Left hindlimb (tissue), 1 donor: ENCODE measurements around the gene GTSE1.

Source experiments
- DNase-seq: peaks from one replicate; pipeline ENCODE4 v3.0.0-alpha.2; 2018

The GTSE1 gene

DNA sequence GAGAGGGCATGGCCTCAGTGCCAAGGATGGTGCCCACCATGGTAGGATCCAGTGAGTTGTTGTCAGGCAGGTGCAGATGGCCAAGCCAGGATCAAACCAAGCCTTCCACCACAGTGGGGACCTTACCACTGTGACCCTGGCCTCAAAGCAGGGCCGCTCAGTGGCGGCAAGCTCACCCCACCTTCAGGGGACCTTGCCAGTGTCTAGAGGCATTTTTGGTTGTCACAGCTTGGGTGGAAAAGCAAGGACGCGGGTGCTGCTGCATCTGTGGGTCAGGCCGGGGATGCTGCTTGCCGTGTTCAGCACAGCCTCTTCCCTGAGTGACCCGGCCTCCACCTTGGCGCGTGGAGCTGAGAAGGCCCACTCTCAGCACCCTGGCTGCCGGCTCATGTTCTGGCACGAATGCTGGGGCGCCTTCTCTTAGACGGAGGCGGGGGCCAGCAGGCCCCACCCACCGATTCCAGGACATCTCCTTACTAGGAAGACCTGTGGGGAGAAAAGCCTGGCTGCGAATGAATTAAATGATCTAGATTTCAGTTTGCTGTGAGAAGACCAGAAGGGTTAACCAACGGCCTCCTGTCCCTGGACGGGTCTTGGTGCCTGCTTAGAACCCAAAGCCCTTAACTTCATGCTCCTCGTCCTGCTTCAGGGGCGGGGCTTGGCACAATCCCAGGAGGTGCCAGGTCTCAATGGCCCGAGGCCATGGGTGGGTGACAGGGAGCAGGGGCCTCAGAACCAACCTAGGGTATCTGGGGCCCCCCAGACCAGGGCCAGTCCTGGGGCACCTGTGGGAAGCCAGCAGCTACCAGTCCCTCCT is 57.7 kb downstream of the GTSE1 start:
- DNase-seq: no peak

DNA sequence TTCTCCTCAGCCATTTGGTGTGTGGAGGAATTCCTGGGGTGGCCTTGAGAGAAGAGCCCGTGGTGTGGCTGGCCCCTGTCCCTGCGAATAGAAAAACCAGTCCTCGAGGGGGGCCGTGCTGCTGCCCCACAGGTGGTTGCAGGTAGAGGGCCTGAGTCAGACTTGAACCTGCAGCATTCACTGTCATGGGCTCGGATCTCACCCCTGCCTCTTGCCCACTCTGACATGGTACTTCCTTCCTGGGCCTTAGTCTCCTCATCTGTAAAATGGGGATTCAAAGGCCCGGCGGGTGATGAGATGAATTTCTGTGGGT is 58.3 kb downstream of the GTSE1 start:
- DNase-seq: no peak

DNA sequence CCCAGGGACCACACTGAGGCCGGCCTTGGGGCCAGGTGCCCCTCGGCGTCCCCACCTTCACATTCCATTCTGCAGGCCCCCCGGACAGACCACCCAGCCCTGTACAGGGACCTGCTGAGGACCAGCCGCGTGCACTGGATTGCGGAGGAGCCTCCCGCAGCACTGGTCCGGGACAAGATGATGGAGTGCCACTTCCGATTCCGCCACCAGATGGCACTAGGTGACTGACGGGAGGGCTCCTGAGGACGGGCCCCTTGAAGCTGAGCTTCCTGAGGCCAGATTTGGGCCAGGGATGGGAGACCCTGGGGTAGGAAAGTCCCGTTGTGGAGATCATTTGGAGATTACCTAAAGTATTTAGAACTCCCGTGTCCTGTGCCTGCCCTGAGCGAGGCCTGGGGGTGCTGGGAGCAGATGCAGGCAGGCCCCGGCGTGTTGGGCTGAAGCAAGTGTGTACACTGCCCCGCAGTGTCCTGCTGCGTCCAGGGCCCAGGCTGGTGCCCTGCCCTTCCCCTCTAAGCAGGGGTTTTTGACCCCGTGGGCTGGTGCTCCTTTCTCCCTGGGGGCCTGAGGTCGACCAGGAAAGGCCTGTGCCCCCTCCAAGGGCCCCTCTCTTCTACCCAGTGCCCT is 58.8 kb downstream of the GTSE1 start:
- DNase-seq: peak; percentile 71

DNA sequence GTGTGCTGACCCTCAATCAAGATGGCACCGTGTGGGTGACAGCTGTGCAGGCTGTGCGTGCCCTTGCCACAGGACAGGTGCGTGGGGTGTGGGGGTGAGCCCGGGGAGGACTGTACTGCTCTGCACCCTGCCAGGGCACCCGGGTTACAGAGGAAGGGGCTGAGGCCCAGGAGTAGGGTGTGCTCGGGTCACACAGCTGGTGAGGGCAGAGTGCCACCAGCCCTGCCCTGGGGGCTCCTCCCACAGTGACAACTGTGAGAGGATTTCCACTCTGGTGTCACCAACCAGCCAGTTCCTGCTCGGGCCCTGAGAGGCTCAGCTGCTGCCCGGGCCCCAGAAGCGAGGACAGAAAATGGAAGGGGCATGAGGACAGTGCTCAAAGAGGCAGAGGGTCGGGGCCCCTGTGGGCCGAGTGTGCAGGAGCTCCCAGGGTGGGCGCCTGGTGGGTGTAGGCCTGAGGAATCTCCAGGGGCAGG is 59.4 kb downstream of the GTSE1 start:
- DNase-seq: no peak

DNA sequence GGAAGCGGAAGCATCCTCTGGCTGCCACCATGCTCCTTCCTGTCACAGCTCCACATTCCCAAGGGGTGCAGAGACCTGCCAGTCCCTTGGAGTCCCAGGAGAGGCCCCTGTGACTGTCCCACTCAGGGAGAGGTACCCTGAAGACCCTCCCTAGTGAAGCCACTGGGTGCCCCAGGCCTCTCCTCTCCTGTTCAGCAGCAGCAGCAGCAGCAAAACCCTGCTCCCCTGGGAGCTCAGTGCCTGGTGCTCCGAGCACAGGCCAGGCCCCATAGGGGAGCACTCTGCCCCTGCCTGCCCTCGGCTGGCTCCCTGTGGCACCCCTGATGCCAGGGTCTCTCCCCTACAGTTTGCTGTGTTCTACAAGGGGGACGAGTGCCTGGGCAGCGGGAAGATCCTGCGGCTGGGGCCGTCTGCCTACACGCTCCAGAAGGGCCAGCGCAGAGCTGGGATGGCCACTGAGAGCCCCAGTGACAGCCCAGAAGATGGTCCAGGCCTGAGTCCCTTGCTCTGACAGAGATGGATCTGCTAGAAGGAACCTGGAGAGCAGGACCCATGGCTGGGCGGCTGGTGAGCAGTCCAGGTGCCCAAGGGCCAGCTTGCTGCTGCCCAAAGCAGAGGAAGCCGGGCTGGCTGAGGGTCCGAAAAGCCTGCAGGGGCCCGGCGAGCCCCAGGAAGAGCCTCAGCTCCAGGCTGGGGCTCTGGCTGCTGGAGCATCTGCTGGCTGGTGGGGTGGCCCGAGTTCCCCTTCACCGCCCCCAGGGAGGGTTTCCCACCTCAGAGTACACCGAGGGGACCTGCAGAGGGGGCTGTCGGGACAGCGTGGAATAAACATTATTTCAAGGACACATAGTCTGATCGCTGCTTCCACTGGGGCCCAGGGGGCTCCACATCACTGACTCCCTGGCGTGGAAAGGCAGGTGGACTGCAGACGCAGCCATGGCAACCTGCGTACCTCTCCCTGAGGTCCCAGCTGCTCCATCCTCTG is 60.1 kb downstream of the GTSE1 start:
- DNase-seq: no peak

DNA sequence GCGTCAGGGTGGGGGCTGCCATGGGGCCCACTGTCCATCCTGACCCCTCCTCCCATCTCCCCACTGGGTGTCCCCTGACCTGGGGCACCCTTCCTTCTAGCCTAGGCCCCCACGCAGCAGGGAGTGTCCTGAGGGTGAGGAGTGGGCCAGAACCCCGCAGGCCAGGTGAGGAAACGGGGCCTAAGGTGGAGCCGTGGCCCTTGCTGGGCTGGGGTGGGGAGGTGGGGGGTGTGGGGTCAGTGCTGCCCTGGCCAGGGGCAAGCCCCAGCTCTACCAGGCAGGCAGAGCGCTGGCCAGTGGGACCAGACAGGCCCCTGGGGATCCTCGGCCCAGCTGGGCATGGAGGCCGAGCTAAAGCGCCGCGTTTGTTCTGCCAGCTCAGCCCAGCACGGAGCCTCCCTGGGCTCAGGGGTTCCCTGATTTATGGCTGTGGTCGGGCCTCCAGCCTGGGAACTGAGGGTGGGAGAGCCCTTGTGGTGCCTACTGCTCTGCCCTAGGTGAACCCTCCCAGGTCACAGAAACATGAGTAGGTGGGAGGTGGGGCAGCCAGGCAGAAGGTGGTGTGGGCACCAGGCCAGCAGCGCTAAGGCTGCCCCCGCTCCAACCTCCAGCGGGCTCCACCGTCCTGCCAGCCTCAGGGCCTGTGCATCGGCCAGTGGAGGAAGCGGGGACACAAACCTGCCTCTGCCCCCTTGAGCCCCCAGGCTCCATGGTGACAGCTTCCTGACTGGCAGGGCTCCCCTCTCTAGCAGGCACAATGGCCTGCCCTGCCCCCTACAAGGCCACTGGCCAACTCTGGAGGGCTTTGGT is 61.2 kb downstream of the GTSE1 start:
- no peak for DNase-seq

DNA sequence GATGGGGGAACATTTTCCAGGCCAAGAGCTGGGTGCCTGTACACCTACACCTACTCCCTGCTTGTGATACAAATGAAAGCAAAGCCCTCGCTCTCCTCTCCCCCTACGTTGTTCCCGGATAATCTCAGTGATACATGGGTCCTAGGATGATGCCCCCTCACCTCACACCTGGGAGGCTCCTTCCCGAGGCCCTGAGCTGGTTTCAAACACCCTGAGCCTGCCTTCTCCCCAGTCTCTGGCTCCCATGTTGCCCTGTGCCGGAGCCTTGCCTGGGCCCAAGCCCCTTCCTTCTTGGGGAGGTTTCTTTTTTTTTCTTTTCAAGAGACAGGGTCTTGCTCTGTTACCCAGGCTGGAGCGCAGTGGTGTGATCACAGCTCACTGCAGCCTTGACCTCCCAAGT is 62.1 kb downstream of the GTSE1 start:
- DNase-seq: no peak

DNA sequence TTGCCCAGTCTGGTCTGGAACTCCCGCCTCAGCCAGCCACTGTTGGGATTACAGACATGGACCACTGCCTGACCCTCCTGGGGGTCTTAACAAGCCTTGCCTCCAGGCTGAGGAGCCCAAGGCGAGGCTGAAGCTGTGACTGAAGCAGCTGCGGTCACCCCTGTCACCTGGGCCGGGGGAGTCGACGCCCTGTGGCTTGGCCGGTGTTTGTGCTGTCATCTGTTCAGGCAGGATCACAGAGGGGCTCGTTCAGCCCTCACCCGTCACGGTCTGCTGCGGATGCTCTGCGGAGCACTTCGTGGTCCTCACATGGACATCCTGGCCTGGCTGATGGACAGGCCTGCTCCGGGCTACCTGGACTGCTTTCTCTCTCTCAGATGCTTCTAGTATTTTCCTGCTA is 62.7 kb downstream of the GTSE1 start:
- DNase-seq: no peak

DNA sequence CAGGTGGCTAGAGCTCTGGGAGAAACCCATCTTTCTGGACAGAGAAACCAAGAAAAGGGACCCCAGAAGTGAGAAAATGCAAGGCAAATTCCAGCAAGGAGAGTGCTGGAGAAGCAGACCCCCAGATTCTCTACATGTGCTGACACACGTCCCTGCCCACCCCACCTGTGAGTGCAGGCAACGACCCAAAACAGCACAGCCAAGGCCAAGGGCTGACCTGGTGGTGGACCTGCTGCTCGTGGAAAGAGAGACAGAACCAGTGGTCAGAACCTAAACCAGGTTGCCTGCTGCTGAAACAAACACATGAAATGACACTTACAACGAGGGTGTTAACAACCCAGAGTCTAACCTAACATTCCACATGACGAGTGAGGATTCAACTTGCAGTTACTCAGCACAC is 63.4 kb downstream of the GTSE1 start:
- no peak for DNase-seq

DNA sequence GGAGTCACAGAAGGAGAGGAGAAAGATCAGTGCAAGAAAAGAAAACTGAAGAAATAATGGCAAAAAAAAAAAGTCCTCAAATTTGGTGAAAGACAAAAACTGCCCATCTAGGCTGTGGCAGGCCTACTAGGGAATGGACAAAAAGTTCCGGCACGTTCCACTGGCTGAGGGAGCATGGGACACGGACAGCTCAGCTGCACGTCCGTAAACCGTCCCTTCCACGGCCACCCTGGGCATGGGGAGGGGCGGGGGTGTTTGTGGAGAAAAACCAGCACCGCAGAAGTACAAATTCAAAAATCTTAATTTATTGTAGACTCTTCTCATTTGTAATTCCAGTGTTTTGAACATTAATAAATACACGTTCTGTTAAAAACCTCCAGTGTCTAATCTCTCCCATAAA is 64.2 kb downstream of the GTSE1 start:
- DNase-seq: no peak

DNA sequence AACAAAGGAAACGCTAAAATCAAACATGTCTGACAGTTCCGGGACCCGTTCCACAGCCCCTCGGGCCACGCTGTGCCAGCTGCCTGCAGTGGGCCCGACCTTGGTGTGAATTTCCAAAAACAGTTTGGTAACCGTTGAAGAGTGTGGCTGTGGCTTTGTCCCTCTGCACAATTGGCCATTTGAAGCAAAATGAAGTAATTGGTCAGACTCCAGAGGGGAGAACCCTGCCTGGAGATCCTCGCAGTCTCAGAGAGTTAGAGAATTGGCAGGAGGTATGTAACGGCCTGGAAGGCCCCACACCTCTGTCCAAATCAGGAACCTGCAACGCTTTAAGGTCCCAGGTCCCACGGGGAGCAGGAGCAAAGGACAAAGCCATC is 65.1 kb downstream of the GTSE1 start:
- no peak for DNase-seq

DNA sequence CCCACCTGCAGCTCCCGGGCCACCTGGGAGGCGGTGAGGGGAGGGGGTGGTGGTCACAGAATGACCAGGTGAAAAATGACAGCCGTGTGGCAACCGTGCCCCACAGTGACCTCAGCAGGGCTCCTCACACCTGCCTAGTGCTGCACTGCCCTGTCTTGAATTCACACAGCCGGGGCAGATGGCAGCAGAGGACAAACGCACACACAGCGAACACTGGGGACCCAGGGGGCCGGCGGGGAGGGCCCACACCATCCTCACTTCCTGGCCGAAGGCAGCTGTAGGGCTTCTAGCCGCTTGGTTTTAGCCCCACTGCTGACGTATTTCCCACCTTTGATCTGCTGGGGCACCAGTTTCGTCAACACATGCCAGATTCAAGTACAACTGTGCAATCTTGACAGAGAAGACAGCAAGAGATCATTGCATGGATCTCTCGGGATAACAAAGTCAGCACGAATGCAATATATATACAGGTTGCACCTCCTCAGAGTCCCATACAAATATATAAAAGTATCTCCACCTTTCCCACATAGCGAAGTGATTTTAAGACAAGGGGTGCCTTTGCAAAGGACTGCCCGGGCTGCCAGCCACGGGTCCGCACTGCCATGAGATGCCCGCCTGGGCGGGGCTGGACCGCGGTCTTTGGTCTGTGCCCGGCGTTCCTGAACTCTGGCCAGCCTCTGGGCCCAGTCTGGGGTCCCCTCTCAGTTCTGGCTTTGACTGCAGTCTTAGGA is 65.7 kb downstream of the GTSE1 start:
- DNase-seq: peak; percentile 13

DNA sequence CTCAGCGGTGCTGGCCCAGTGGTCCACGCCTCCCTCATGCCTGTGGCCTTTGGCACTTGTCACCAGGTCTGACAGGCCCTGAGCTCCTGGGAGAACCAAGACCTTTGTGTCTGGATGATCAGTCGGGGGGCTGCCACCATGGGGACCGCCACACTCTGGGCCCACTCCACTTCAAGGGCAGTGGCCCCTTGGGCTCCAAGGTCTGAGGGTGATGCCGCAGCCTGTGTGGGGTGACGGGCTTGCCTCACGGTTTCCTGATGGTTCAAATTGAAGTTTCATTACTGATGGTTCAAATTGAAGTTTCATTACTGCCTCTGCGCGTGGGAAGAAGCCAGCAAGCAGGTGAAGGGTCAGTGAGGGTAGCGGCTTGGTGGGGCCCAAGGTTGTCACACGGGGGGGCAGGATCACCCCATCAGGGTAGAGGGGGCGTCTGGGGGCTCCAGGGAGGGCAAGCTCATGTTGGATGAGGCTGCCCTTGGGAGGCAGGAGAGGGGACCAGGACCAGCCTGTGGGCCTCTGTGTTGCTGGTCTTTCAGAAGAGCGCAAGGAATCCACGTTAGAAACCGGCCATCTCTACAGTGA is 66.4 kb downstream of the GTSE1 start:
- no peak for DNase-seq

DNA sequence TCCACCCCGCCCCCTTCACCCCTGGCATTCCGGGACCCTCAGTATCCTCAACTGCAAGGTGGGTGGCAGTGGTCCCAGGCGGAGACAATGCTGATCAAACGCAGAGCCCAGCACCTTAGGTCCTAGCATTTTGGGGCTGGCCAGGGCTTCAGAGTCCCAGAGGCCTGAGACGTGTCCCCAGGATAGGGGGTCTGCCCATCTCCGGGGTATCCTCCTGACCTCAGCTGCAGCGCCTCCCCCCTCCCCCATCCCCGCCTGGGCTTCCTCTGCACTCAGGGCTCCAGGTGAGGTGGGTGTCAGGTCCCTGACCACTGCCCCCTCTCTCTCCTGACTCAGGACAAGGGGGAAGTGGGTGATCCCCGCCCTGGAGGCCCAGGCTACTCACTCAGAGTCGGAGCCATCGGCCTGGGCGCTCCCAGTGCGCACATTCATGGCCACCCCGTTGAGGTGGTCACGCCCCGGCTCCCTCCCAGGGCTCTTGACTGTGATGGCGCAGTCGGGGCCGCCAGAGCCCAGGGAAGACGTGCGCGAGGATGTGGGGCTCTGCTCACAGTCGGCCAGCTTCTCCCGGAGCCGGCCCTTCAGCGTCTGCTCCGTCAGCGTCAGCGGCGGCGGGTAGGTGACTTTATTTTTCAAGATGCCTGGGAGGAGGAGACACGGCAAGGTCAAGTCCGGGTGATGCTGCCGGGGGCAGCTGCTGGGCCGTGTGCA is 67.1 kb downstream of the GTSE1 start:
- no peak for DNase-seq

DNA sequence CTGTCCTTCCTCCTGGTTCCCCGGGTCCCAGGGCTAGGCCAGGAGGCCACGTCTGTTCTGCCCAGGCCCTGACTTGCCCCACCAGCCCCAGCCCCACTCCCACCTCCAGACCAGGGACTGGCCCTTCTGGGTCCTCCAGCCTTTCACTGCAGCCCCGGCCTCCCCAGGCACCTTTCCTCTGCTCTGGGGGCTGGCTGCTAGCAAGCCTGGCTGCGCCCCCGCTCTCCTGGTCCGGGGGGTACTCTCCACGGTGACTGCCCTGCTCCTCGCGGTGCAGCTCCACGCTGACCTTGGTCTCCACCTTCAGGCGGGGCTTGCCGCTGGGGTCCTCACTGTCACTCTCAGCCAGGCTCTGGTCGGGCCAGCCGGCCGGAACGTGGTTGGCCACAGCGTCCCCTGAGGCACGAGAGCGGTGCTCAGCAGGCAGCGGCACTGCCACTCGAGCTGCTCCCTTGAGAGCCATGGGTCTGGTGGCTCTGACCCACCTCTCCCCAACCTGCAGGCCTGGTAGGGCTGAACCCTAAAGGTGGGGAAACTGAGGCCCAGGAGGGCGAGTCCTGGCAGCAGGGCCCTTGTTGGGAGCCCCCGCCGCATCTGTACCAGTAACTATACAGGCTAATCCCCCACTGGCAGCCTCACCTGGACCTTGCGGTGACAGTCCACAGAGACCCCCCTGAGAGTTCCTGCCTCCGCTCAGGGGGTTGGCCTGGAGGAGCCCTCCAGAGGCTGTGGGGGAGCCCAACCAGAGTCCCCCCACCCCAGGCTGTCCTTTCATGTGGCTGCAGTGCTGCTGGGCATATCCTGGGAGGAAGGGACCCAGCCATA is 67.9 kb downstream of the GTSE1 start:
- DNase-seq: no peak

DNA sequence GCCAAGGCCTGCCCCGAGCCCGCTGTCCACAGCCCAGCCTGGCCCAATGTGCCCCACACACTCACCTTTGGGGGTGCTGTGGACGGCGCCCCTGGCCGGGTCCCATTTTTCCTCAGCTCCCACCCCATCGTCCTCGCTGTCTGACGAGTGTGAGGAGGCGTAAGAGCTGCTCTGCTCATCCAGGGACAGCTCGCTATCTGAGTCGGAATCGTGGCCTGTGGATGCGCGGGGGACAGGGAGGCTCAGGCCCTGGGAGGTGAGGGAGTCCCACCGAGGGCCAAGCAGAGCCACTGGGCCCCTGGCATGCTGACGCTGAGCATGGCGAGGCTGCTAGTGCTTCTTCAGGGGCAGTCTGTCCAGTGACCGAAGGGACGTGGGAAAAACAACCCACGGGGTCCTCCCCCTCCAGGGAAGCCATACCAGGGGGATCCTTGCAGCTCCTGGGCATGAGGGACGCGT is 68.5 kb downstream of the GTSE1 start:
- no peak for DNase-seq

DNA sequence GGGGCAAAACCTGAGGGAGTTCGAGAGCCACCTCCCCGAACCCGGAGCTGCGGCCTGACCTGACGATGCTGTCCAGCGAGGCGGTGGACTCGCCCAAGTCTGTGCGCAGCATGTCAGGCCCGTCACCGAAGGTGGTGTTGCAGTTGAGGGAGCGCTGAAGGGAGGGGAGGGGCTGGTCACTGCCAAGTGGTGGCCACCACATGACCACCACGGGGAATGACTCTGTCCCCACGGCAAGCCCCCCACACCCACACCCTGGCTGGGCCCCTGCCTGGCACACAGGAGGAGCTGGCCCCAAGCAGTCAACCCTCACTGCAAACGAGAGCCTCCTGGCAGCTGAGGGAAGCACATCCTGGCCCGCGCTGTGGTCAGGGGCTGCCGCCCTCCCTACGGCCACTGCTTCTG is 69.7 kb downstream of the GTSE1 start:
- no peak for DNase-seq

DNA sequence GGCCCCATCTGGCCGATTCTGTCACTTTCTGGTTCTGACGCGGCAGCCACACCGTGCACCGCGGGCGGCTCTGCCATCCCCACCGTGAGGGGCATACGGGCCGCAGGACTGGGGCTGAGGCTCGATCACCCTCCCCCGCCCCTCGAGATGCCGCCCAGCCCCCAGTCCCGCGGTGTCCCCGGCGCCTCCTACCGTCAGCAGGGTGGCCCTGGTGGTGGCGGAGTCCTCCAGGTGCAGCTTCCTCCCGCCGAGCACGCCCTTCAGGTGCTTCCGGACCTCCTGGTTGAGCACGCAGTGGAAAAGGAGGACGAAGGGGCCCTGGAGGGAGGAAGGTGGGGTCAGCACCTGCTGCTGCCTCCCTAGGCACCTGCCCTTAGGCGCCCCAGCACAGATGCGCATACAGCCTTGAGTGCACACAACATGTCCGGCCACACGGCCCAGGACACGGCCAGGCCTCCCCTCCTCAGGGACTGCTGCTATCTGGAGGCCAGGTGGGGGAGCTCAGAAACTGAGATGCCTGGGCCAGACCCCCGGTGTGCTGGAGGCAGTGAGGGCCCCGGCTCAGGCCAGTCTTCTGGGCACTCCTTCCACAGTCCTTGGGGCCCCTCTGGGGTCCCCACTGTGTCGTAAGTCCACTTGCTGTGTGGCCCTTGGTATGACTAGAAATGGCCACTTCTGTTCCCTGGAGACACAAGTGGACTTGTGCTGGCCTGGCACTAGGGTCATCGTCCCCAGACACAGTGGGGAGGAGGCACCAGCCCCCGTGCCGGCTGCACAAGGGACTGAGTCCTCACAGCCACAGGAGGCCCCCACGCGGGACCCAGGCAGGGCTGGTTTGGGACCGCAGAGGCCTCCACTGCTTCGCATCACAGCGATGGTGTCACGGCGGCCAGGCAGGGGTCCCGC is 70.4 kb downstream of the GTSE1 start:
- no peak for DNase-seq

DNA sequence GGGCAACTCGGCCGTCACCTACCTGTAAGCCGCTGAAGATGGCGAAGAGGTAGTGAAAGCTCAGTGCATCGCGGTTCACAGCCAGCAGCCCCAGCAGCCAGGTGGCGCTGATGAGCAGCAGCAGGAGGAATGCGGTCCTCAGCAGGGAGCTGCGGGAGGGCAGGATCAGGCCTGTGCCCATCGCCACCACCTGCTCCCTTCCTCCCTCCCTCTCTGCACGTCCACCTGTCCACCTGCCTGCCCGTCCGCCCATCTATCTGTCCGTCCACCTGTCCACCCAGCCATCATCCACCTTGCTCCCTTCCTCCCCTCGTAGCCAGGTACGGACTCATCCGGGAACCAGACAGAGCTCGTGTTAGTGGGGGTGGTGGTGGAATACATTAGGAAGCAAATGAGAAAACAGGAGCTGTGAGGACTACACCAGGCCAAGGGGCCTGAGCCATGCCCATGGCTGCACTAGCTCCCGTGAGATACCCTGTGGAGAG is 71.1 kb downstream of the GTSE1 start:
- DNase-seq: no peak
